NCI-H82 (cell line): Measurements from ENCODE around the gene FAM9B.
"Not testable (repeated sequence)": the region's sequence is repeated elsewhere in the genome, so short reads cannot be mapped to it uniquely, and the experiment has no call there.

Experiments used
- DNase-seq: peaks from one replicate; lab custom pipeline; 2025; lab: John Stamatoyannopoulos, UW

Gene FAM9B

DNA sequence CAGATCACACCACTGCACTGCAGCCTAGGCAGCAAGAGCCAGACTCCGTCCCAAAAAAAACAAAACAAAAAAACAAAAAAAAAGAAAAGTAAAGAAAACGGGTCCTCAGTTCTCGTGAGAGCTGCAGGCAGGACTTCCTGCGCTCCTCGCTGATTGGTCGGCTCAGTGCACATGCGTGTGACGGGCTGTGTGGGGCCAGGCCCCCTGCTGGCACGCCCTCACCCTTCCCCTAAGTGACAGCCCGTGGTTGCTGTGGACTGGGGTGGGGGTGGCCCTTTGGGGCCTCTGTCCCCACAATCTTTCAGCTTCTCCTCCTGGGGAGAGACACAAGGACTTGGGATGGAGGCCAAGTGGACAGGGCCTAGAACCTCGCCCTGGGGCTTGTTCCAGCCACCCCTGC, at the start of gene FAM9B:
TSS of gene FAM9B (minus strand) at position 139 of the 400 bp plus-strand sequence. CDS start 1,141 bp downstream, outside the sequence.
- no peak for DNase-seq

DNA sequence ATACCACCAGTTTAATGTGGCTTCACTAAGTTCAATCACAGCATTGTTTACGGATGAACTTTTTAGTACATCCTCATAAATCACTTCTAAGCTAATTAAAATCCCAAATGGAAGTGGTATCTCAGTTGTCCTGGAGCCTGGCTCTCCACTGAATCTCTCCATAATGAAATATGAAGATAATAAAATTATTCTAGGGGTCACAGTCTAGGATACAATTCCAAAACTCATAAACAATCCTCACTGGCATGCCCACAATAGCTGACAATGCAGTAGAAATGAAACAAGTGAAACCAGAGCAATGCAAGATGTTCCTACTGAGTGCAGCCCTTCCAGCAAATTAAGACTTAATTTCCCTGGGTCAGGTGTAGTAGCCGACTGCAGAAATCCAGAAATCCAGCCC, 47.3 kb upstream of the FAM9B start:
- DNase-seq: peak; percentile 1

DNA sequence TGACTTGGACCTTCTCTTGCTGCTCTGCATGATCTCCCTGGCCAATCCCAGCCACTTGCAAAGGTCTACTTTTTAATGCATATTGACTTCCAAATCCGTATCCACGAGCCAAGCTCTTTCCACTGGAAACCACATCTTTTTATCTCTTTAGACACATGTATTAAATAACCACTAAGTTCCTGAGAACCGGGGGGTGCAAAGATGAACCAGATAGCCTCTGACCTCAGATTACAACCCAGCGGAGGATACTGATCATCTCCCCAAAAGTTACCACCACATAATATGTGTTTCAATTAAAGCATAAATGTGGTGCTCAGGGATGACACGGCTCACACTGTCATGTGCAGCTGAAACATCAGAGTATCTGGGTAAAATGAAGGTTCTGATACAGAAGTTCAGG, 40.4 kb upstream of the FAM9B start:
- DNase-seq: no peak

DNA sequence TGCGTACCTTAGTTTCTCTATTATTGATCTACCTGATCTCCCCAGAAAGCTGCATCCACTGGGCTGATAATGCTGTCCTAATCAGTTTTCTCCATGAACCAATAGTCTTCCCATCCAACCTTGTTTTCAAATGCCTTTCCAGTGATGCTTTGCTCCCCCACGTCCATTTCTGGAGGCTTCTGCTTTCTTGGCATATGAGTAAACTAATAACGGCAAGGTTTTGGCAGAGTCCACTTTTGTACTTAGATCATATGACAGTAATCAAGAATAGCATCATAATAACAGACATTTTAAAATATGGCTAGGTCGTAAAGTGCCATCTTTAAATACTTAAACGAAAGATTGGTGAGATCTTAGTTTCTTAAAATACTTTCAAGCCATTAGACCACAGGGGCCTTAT, 38.4 kb upstream of the FAM9B start:
- DNase-seq: no peak

DNA sequence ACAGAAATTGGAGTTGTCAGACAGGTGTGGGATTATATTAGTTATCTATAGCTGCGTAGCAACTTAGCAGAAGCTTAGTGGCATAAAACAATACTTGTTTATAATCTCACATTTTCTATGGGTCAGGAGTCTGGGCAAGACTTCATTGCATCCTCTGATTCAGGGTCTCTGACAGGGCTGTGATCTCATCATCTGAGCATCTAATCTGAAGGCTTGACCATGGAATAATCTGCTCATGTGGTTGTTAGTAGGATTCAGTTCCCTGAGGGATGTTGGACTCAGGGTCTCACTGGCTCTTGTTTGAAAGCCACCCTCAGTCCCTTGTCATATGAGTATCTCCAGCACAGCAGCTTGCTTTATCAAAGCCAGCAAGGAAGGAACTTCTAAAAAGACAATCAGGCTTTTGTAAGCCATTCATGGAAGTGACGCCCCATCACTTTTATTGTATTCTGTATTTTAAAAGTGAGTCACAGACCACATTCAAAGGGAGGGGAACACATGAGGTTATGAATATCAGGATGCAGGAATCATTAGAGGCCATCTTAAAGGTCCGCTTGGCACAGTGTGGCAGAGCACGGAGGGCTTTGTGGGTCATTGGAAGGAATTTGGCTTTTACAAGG, 37.2 kb upstream of the FAM9B start:
- DNase-seq: no peak

DNA sequence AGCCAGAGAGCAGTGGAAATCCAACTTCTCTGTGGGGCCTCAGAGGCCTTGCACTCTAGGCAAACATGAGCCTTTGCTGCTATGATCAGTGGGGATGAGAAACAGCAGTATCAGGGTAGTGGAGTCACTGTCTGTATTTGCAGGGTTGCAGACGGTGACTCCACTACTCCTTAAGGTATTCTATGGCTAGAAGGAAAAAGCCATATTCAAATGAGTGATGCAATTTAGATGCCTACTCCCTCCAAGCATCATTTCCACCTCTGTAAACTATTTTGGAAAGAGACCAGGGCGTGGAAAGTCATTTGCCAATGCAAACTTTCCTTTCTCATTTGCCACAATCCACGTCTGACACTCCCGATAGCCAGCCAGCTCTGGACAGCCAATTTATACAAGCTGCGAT, 35.6 kb upstream of the FAM9B start:
- no peak for DNase-seq

DNA sequence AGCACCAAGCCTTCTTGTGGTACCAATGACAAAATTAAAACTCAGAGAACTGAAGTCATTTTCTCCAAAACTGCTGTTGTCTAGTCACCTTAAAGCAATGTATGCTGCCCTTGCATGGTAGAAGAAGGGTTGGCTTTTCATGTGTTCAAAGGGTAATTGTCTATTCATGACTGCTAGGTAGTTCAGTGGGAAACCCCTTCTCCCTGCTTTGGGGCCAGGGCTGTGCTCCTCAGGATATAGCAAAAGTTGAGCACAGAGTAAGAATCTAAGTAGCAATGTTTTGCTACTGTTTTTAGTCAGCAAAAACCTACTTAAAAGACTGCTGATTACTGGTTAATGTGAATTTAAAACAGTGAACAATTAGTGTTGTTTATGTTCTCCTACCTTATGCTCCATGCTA, 30.8 kb upstream of the FAM9B start:
- DNase-seq: no peak

DNA sequence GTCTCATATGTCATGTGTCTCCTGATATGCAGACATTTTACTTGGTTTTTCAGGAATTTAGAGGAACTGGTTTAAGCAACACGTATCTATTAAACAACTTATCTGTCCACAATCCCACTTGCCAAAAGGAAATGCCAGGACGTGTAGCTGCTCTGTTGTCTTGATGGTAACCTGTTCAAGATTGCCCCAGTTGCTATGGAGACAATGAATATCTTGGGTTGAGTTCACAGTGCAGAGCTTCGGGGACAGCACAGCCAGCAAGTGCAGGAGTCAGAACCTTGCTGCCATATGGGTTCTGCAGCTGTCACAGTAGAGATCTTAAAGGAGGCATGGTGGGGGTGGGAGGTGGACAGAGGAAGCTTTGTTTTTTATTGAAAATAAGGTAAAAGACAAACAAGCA, 28.7 kb upstream of the FAM9B start:
- DNase-seq: peak; percentile 22

DNA sequence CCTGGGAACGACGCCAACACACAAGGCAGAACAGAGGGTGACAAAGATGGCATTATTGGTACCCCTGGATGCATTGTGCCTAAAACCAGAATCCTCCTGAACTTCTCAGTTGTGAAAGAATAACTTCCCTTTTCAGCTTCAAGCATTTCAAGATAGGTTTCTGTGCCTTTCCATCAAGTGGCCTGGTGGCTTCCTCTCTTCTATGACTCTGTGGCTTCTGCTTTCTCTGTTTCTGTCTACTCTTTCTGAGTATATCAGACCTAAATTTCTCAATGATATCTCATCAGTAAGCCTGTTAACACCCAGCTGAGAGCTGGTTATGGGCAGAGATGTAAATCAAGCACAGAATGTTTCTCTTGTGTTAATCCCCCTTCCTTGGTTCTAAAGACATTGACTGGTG, 21.4 kb upstream of the FAM9B start:
- DNase-seq: no peak

DNA sequence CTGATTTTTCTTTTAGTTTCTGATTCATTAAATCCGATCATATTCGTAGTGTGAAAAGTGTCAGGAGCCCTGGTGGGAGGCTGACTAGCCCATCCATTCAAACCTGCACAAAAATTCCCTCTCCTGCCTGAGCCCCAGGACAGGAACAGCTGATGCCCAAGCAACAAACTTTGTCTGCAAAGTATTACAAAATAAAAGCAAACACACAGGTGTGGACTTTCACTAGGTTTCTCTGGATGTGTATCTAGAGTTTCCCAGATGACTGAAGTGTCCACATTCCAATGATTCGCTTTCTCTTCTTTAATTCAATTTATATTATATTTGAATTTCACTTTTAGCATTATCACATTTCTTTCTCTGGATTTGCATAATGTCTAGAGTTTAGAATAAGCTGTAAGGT, 18.2 kb upstream of the FAM9B start:
- DNase-seq: no peak

DNA sequence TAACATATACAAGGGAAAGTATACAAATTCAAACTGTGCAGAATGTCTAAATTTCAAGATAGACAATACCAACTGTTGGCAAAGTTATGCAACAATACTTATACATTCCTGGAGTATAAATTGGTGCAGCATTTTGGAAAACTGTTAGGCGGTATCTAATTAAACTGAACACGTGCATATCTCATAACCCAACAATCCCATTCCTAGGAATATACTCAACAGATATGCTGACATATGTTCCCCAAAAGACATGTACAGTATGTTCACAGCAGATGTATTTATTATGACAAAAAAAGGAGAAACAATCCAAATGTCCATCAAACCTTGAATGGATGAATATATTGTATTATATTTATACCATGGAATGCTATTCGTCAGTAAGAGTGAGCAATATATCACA, 16.4 kb upstream of the FAM9B start:
- DNase-seq: no peak

DNA sequence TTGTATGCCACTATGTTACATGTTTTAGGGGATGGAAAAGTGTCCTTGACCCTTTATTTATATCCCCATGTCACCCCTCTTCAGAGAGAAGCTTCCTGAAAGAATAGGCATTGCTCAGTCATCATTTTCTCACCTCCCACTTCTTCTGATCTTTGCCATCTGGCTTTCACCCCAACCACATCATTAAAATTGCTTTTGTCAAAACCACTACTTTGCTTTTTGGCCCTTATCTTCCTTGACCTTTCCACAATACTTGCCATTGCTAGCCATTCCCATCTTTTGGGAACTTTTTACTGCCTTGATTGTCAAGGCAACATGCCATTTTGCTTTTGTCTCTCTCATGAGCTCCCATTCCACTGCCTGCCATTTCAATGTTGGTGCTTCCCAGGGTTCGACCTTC, 14.9 kb upstream of the FAM9B start:
- no peak for DNase-seq

DNA sequence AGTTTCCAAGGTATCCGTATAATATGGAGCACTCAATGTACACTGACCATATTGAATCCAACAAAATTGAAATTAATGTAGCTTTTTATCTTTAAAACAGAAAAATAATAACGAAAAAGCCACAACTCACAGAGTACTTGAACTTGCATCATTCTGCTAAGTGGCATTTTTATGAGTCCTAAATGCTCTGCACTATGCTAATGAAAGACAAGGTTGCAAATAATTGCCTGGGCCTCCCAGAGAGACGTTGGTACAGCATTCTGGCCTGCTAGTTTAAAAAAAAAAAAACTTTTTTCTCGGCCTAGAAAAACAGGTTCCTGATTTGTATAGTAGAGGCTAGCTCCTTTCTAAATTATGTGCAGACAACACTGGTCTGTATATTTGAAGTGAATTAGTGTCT, 4.3 kb upstream of the FAM9B start:
- no peak for DNase-seq

DNA sequence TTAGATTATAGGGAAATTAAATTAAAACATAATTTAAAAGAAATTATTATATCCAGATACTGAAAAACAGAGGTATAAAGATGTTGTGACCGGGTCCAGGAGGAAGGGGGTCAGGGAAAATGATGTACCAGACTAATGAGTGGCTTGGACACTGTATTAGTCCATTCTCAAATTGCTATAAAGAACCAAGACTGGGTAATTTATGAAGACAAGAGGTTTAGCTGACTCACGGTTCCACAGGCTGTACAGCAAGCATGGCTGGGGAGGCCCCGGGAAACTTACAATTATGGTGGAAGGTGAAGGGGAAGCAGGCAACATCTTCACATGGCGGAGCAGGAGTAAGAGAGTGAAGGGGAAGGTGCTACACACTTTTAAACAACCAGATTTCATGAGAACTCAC, 3.4 kb upstream of the FAM9B start:
- no peak for DNase-seq

DNA sequence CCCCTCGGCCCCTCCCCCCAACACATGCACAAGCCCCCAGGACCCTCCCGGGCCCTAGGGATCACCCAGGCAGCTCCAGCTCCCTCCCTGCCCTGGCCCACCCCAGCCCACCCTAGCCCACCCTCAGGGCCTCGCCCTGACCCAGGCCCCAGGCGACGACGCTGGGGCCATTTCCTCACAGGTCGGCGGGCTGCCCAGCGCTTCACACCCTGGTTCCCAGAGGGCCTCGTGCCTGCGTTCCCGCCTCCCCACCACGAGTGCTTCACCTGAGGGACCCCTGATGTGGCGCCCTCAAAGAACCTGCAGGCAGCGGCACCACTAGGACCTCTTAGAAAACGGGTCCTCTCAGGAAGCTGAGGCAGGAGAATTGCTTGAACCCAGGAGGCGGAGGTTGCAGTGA, 341 bp downstream of the FAM9B start:
- DNase-seq: no peak

DNA sequence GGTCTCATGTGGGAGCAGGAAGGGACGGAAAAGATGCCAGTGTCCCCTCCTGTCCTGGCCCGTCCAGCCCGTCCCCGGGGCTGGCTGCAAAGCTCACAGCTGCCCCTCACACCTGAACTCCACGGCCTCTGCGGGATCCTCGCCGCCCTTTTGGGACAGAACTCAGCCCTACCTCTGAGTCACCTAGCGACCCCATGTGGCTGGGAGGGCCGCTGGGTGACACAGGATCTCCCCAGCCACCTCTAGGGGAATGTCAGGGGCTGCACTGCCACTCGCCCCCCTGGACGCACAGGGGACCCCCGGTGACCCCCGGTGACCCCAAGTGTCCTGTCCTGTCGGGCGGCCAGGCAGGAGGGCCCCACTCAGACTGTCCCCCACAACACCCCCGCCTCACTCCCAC, 748 bp downstream of the FAM9B start:
- DNase-seq: no peak

DNA sequence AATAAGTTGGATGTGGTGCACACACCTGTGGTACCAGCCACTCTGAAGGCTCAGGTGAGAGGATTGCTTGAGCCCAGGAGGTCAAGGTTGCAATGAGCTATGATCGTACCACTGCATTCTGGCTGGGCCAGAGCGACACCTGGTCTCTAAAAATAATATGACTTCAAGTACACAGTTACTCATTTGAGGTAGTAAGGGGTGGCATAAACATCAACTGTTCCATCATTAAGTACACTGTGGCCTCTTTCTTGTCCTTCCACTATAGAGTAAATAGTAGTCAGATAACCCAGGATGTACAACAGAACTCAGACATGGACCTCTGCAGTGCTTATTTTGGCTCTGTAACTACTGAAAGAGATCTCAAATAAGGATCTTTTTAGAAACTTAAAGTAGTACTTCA, 10.6 kb downstream of the FAM9B start:
- no peak for DNase-seq

DNA sequence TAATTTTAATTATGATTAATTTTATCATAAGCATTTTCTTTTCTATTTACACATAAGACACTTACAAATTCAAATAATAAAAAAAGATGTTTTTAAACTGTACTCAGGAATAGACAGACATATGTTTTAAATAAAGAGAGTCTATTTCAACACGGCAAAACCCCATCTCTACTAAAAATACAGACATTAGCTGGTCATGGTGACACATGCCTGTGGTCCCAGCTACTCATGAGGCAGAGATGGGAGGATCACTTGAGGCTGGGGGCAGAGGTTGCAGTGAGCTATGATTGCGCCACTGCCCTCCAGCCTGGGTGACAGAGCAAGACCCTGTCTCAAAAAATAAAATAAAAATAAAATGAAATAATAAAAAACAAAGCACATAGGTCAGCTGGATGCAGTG, 14.8 kb downstream of the FAM9B start:
- DNase-seq: no peak

DNA sequence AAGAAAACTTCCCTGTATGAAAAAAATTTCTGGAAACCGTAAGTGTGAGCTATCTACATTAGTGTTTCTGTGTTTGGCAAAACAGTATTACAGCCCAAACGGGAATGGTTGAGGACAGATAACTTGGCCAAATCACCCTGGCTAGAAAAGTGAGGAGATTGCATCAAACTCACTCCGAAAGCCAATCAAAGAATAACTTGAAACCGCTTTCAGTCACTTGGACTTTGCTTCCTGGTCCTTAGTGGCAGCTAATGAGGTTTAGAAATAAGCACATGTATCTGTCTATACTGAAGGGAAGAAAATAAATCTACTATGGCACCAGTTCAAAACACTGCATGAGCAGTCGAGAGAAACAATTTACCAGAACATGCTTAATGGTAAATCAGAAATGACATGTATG, 15.6 kb downstream of the FAM9B start:
- not testable (repeated sequence) for DNase-seq

DNA sequence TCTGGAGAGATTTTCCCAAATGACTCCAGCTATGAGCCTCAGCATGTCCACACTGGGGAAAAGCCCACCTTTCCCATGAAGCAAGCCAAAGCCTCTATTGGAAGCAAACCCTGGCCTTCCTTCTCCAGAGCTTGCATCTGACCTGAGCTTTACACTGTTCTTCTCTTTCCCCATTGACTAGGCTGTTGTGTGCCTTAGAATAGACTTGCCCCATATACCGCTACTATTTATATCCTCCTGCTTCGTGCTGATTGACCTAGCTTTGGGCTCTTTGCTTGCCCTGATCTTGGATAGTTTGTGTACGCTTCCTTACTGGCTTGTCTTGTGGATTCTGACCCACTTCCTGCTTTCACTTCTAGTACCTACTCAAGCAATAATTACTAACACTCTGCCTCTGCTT, 30.9 kb downstream of the FAM9B start:
- DNase-seq: no peak

DNA sequence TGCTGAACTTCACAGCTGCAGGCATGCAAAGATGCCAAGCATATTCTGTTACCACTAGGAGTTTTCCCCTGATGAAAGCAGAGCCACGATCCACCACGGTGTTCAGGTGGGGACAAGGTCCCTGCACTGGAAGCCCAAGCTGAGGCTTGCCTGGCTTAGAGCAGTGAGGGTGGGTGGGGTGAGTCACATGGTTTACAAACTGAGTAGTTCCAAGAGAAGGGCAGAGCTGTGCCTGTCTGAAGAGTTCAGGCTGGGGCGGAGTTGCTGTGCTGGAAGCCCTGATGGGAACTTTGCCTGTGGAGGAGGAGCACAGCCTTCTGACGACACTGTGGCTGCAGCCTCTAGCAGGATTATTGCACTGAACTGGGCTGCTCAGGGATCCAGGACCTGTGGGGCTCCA, 45.5 kb downstream of the FAM9B start:
- no peak for DNase-seq

DNA sequence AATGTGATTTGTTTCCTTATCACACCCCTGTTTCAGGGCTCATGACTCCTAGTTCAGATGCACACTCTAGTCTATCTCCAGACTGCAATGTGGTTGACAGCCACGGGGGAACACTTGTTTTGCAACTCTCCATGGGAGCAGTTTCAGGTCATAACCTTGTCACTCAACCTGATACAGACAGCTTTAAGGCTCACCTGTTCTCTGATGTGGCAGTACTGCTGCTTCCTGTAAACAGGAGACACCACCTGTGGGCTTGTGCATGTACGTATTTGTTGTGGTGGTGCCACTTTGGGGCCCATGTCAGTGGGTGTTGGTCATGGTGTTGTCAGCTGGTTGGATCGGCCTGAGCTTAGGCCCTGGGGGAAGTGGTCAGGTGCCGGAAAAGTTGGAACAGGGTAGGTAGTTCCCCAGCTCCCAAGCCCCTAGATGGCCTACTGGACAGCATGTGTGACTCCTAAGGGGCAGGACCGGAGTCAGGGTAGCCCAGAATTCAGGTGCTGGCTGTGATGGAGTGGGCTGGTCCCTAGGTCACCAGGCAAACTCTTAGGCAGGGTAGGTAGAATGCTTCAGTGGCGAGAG, 46.2 kb downstream of the FAM9B start:
- no peak for DNase-seq

DNA sequence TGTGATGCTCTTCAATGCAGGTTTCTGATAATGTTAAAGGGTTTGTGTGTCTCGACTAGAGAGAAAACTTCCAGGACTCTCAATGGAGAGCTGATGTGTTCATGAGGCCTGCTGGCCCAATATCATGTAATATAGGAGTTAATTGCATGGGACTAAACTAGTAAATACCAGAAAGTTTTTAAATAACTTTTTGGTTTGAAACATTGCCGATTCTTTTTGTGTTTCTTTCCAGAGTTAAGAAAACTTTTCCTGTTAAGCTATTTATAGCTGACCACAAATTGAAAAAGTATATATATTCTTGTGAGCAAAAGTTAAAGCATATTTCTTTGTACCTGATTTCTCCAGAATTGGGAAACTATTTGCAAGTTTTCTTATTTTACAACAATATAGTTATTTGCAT, 49.7 kb downstream of the FAM9B start:
- no peak for DNase-seq

DNA sequence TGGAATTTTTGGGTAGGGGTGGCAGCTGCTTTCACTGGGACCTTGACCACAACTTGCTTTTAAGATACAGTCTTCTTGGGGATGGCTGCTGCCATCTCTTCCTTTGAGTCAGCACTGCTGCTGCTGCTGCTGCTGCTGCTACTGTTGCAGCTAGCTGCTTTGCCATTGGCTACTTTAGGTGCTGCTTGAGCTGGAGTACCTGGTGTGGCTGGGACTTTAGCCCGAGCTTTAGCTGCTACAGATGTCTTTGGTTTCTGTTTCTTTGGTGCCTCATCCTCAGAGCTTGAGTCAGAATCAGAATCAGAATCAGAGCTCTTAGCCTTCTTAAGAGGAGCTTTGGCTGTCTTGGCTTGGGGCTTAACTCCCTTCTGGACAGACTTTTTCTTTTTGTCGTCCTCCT, 52.2 kb downstream of the FAM9B start:
- no peak for DNase-seq

DNA sequence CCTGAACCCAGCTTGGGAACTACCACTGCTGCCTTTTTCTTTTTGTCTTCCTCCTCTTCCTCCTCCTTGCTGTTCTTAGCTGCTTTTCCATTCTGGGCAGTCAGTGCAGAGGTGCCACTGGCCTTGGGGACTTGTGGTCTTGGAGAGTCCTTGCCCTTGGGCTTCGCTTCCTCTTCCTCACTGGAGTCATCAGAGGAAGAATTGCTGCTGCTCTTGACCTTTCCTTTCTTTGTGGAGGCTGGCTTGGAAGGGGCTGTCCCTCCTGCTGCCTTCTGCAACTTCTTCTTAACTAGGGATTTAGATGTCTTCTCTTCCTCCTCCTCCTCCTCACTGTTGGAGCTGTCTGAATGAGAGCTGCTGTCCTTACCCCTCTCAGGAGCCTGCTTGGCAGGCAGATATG, 53.2 kb downstream of the FAM9B start:
- DNase-seq: no peak
